ENCODE data around the gene SBF1.

SBF1 gene

DNA sequence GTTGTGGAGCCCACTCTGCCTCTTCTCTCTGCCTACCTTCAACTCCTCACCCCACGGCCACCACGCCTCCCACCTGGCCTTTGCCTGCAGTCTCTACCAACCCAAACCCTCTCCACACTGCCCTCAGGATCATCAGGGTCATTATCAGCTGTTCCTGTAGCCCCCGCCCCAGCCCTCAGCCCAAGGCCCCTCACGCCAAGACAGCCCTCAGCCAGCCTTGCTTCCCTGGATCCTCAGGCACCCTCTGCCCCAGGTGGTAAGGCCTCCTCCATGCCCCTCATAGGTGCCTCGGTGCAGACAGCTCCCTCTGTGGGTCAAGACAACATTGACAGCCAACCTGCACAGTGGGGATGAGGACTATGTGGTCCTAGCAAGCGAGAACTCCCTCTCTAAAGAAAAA is 1.7 kb downstream of the SBF1 start:
- no peaks in the 10 kb centered on the region for H3K27me3 ChIP-seq (ENCODE audit: low read depth, low read length)
- no peak for TF ChIP-seq EZH2phosphoT487 (IDR thresholded peaks at IDR 0.05; ENCODE audit: low read depth)
- TF ChIP-seq, protein P1, sequence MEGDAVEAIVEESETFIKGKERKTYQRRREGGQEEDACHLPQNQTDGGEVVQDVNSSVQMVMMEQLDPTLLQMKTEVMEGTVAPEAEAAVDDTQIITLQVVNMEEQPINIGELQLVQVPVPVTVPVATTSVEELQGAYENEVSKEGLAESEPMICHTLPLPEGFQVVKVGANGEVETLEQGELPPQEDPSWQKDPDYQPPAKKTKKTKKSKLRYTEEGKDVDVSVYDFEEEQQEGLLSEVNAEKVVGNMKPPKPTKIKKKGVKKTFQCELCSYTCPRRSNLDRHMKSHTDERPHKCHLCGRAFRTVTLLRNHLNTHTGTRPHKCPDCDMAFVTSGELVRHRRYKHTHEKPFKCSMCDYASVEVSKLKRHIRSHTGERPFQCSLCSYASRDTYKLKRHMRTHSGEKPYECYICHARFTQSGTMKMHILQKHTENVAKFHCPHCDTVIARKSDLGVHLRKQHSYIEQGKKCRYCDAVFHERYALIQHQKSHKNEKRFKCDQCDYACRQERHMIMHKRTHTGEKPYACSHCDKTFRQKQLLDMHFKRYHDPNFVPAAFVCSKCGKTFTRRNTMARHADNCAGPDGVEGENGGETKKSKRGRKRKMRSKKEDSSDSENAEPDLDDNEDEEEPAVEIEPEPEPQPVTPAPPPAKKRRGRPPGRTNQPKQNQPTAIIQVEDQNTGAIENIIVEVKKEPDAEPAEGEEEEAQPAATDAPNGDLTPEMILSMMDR (IDR thresholded peaks at IDR 0.05; ENCODE audit: low read depth, low read length), result peak; percentile 47
- H4K20me1 ChIP-seq (ENCODE audit: insufficient read depth, low read length), result peaks cover 29% of the 10 kb centered on the region
- no peaks in the 10 kb centered on the region for H3K36me3 ChIP-seq (replicated peaks; ENCODE audit: low read depth, low read length)
- no peak overlapping the region for H3K27ac ChIP-seq (ENCODE audit: low read length)
- H3K4me2 ChIP-seq (ENCODE audit: low read length), result peak overlapping the region; percentile 91
- peak overlapping the region; percentile 96; the same call in 1 of the 2 replicates for H3K4me3 ChIP-seq (ENCODE audit: low read length)
- H2AFZ ChIP-seq (ENCODE audit: low read depth, low read length), result no peak overlapping the region
- H3K79me2 ChIP-seq (ENCODE audit: low read length), result peaks cover 55% of the 10 kb centered on the region
- no peak overlapping the region for H3K9ac ChIP-seq (ENCODE audit: low read length)
- peaks cover 35% of the 10 kb centered on the region for H3K4me1 ChIP-seq (ENCODE audit: low read length)
- H3K9me3 ChIP-seq (ENCODE audit: insufficient read depth, low read length), result no peaks in the 10 kb centered on the region

DNA sequence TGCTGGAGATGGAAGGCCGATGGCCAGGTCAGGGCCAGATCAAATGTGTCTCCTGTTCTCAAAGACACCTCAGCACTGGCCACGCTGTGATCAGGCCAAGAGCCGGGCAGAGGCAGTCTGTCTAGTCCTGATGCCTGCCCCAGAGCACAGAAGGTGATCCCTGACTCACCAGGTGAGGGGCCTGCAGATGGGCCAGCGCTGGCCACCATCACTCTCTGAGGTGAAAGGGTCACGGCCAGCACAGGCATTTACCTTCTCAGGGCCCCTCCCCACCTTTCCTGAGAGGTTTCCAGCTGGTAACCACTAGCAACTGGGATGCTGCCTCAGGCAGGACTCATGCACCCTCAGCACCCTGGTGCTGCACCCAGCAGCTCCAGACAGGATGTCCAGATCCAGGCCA is 2.9 kb downstream of the SBF1 start:
- H3K4me3 ChIP-seq (ENCODE audit: low read length), result no peak overlapping the region
- H3K4me2 ChIP-seq (ENCODE audit: low read length), result no peak overlapping the region
- no peak overlapping the region for H2AFZ ChIP-seq (ENCODE audit: low read depth, low read length)
- no peaks in the 10 kb centered on the region for H3K27me3 ChIP-seq (ENCODE audit: low read depth, low read length)
- H3K79me2 ChIP-seq (ENCODE audit: low read length), result peaks cover 55% of the 10 kb centered on the region
- H3K9me3 ChIP-seq (ENCODE audit: insufficient read depth, low read length), result no peaks in the 10 kb centered on the region
- no peak overlapping the region for H3K9ac ChIP-seq (ENCODE audit: low read length)
- no peaks in the 10 kb centered on the region for H3K36me3 ChIP-seq (replicated peaks; ENCODE audit: low read depth, low read length)
- H4K20me1 ChIP-seq (ENCODE audit: insufficient read depth, low read length), result peaks cover 29% of the 10 kb centered on the region
- no peak for TF ChIP-seq EZH2phosphoT487 (IDR thresholded peaks at IDR 0.05; ENCODE audit: low read depth)
- TF ChIP-seq, protein P1 (IDR thresholded peaks at IDR 0.05; ENCODE audit: low read depth, low read length), result no peak
- H3K4me1 ChIP-seq (ENCODE audit: low read length), result peaks cover 35% of the 10 kb centered on the region
- H3K27ac ChIP-seq (ENCODE audit: low read length), result no peak overlapping the region

DNA sequence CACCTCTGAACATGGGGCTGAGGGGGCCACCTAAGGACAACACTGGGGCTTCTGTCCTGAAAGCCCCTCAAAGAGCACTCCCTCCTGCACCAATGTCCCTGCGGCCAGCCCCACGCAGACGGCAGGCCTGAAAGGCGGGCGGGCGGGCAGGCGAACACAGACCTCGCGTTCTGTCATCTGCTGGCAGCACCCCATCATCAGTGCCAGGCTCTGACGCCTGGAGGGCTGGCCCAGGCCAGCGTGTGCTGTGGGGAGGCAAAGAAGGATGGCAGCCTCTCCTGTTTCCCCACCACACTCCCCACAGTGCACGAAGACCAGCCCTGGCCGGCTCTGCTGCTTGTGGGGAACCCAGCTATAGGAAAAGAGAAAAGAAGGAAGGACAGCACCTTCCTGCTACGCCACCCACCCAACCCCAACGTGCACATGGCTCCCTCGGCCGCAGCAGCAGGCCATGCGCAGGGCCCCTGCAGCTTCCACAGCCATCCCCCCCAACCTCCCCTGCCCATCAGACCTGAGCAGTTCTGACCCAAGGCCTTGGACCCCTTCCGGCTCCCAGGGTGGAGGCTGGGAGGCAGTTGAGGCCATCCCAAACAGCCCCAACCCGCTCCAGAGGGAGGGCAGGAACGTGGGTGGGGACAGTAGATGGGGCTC is 3.5 kb downstream of the SBF1 start:
- H3K79me2 ChIP-seq (ENCODE audit: low read length), result peaks cover 55% of the 10 kb centered on the region
- H3K4me2 ChIP-seq (ENCODE audit: low read length), result no peak overlapping the region
- H3K9ac ChIP-seq (ENCODE audit: low read length), result no peak overlapping the region
- TF ChIP-seq, protein P1 (IDR thresholded peaks at IDR 0.05; ENCODE audit: low read depth, low read length), result no peak
- no peak for TF ChIP-seq EZH2phosphoT487 (IDR thresholded peaks at IDR 0.05; ENCODE audit: low read depth)
- peaks cover 35% of the 10 kb centered on the region for H3K4me1 ChIP-seq (ENCODE audit: low read length)
- H3K4me3 ChIP-seq (ENCODE audit: low read length), result no peak overlapping the region
- no peaks in the 10 kb centered on the region for H3K9me3 ChIP-seq (ENCODE audit: insufficient read depth, low read length)
- H3K36me3 ChIP-seq (replicated peaks; ENCODE audit: low read depth, low read length), result no peaks in the 10 kb centered on the region
- no peak overlapping the region for H3K27ac ChIP-seq (ENCODE audit: low read length)
- H2AFZ ChIP-seq (ENCODE audit: low read depth, low read length), result no peak overlapping the region
- peaks cover 29% of the 10 kb centered on the region for H4K20me1 ChIP-seq (ENCODE audit: insufficient read depth, low read length)
- no peaks in the 10 kb centered on the region for H3K27me3 ChIP-seq (ENCODE audit: low read depth, low read length)

DNA sequence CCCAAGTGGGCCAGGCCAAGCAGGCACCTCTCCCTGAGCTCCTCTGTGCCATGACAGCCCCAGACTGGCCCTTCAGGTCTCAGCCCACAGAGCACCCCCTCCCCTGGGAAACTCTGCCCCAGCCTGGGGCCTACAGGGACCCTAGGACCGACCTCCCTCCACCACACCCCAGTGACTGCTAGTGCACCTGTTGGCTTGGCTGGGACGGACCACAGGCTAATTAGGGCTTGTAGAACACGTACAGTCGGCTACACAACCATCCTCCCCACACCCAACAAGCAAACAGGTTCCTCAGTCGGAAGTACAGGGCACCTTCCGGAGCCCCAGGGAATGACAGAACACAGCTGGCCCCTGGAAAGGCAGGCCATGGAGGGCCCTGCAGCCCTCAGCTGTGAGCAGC is 4.3 kb downstream of the SBF1 start:
- Histone ChIP-seq H3K36me3 (replicated peaks; ENCODE audit: low read depth, low read length) (no peaks in the 10 kb centered on the region), H3K4me1 (ENCODE audit: low read length) (peaks cover 34% of the 10 kb centered on the region), H3K27me3 (ENCODE audit: low read depth, low read length) (no peaks in the 10 kb centered on the region), H3K27ac (ENCODE audit: low read length) (peak overlapping the region; percentile 36), H3K4me3 (ENCODE audit: low read length) (peak overlapping the region; percentile 64), H3K79me2 (ENCODE audit: low read length) (peaks cover 55% of the 10 kb centered on the region), H4K20me1 (ENCODE audit: insufficient read depth, low read length) (peaks cover 29% of the 10 kb centered on the region), H3K9ac (ENCODE audit: low read length) (no peak overlapping the region), H2AFZ (ENCODE audit: low read depth, low read length) (no peak overlapping the region), H3K4me2 (ENCODE audit: low read length) (peak overlapping the region; percentile 71), H3K9me3 (ENCODE audit: insufficient read depth, low read length) (no peaks in the 10 kb centered on the region)
- no peak for TF ChIP-seq EZH2phosphoT487 (IDR thresholded peaks at IDR 0.05; ENCODE audit: low read depth)
- TF ChIP-seq, protein P1 (IDR thresholded peaks at IDR 0.05; ENCODE audit: low read depth, low read length), result no peak
